ENCODE measurements around the gene KLHDC1.

GRCh38 chr14:49720744-49721143 is 27.8 kb downstream of the KLHDC1 start:
- TF ChIP-seq NFIC (IDR thresholded peaks at IDR 0.05) (no peak), TEAD4 (IDR thresholded peaks at IDR 0.05) (no peak), EP300 (IDR thresholded peaks at IDR 0.05; ENCODE audit: borderline replicate concordance) (no peak), EGR1 (IDR thresholded peaks at IDR 0.05) (no peak), TAF1 (IDR thresholded peaks at IDR 0.05; ENCODE audit: low read depth) (no peak), RAD21 (IDR thresholded peaks at IDR 0.05; ENCODE audit: low read depth) (no peak), CEBPB (IDR thresholded peaks at IDR 0.05) (no peak), ZBTB7A (IDR thresholded peaks at IDR 0.05; ENCODE audit: low read depth) (no peak), USF1 (IDR thresholded peaks at IDR 0.05) (no peak), TCF12 (IDR thresholded peaks at IDR 0.05; ENCODE audit: low read depth) (no peak)
- TF ChIP-seq, protein P1, sequence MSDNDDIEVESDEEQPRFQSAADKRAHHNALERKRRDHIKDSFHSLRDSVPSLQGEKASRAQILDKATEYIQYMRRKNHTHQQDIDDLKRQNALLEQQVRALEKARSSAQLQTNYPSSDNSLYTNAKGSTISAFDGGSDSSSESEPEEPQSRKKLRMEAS (IDR thresholded peaks at IDR 0.05), result no peak
- TF ChIP-seq, protein P2, sequence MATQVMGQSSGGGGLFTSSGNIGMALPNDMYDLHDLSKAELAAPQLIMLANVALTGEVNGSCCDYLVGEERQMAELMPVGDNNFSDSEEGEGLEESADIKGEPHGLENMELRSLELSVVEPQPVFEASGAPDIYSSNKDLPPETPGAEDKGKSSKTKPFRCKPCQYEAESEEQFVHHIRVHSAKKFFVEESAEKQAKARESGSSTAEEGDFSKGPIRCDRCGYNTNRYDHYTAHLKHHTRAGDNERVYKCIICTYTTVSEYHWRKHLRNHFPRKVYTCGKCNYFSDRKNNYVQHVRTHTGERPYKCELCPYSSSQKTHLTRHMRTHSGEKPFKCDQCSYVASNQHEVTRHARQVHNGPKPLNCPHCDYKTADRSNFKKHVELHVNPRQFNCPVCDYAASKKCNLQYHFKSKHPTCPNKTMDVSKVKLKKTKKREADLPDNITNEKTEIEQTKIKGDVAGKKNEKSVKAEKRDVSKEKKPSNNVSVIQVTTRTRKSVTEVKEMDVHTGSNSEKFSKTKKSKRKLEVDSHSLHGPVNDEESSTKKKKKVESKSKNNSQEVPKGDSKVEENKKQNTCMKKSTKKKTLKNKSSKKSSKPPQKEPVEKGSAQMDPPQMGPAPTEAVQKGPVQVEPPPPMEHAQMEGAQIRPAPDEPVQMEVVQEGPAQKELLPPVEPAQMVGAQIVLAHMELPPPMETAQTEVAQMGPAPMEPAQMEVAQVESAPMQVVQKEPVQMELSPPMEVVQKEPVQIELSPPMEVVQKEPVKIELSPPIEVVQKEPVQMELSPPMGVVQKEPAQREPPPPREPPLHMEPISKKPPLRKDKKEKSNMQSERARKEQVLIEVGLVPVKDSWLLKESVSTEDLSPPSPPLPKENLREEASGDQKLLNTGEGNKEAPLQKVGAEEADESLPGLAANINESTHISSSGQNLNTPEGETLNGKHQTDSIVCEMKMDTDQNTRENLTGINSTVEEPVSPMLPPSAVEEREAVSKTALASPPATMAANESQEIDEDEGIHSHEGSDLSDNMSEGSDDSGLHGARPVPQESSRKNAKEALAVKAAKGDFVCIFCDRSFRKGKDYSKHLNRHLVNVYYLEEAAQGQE (IDR thresholded peaks at IDR 0.05; ENCODE audit: low read depth), result no peak

Data from Ishikawa (cell line).